Esophagus squamous epithelium (tissue), 5 donors: ENCODE results near the gene KCNMB1. TPM values are rescaled to one million over a fixed set of nuclear protein-coding genes. Genes with fewer than 3 reads are reported as not detected.

Experiments used
- DNase-seq: peaks from one replicate; lab custom pipeline; 2025; lab: John Stamatoyannopoulos, UW
- H3K27ac ChIP-seq, 4 donors: fragments of 200-600 bp; sonication (generic); one replicate each; pipeline ENCODE4 v1.5.1; 2016 to 2019; ENCODE audit warnings: mild to moderate bottlenecking in 1 of 4
- H3K27me3 ChIP-seq, 4 donors: fragments of 200-600 bp; sonication (generic); 1 replicate in 3 of 4; 2 replicates in 1 of 4; pipeline versions ENCODE4 v1.5.1 to v1.6.0; 2017 to 2021; ENCODE audit warnings: antibody characterized with exemption in 1 of 4
- H3K36me3 ChIP-seq, 3 donors: fragments of 200-600 bp; sonication (generic); one replicate each; pipeline ENCODE4 v1.5.1; 2016 to 2019
- H3K4me1 ChIP-seq, 3 donors: fragments of 200-600 bp; sonication (generic); one replicate each; pipeline ENCODE4 v1.5.1; 2017 to 2019
- H3K4me3 ChIP-seq, 4 donors: fragments of 200-600 bp; sonication (generic); 1 replicate in 3 of 4; 2 replicates in 1 of 4; pipeline ENCODE4 v1.5.1; 2016 to 2019; ENCODE audit warnings: mild to moderate bottlenecking in 2 of 4, moderate library complexity in 1 of 4
- H3K9me3 ChIP-seq, 3 donors: fragments of 200-600 bp; sonication (generic); one replicate each; pipeline ENCODE4 v1.5.1; 2016 to 2019
- CTCF ChIP-seq, 6 experiments: fragments of 450-650 bp in 4 of 6; fragments of 200-600 bp in 2 of 6; sonication (generic) in 2 of 6; IDR thresholded peaks; one replicate each; pipeline ENCODE4 v1.5.1; 2016 to 2019; ENCODE audit warnings: antibody characterized with exemption in 6 of 6, mild to moderate bottlenecking in 4 of 6, moderate library complexity in 4 of 6
- POLR2A ChIP-seq, 4 donors: fragments of 450-650 bp; IDR thresholded peaks; one replicate each; pipeline ENCODE4 v1.6.1; 2017; ENCODE audit warnings: antibody characterized with exemption in 4 of 4, mild to moderate bottlenecking in 4 of 4, moderate library complexity in 3 of 4
- WGBS, 2 donors: methylation state at CpG; one replicate each; pipeline ENCODE4 v1.1.5; 2018; 5-methylcytosine and 5-hydroxymethylcytosine counted together
- intact Hi-C: fragments of 100-400 bp; cut with DNase I; formaldehyde crosslinking; loops from one replicate; pipeline ENCODE4 v1.15.0; 2022
- total RNA-seq, 4 donors: library from RNA; depleted of rRNA; stranded (reverse); fragments of >200 nt; gene quantifications; one replicate each; pipeline ENCODE4 v1.1.0, GENCODE V29; 2016
- donor health status: DM: yes; HTN: yes; CAD: no.

Gene KCNMB1
- total RNA-seq, 4 donors from 2014 or later: 0.38 to 9.3 (median 2.4) TPM

GRCh38 chr5:170361616-170362015, 27.6 kb downstream of the KCNMB1 start:
- Histone ChIP-seq H3K27ac (peak overlapping the region in 3 of 4 donors; percentile 34 to 61 (median 59)), H3K27me3 (no peaks in the 10 kb centered on the region), H3K36me3 (no peaks in the 10 kb centered on the region), H3K4me1 (peaks cover 0 to 20% (median 0%) of the 10 kb centered on the region in 3 donors), H3K4me3 (no peak overlapping the region), H3K9me3 (no peaks in the 10 kb centered on the region)
- 72 to 80% methylated on average over 3 to 5 of the region's 5 CpGs for WGBS, 2 donors
- TF ChIP-seq CTCF (IDR thresholded peaks at IDR 0.05) (no peak), POLR2A (IDR thresholded peaks at IDR 0.05) (no peak)
- no peak for DNase-seq
- intact Hi-C loops: no loop called here

- Histone ChIP-seq H3K27me3 (peaks cover 0 to 1% (median 0%) of the 10 kb centered on the region in 4 donors), H3K36me3 (no peaks in the 10 kb centered on the region), H3K4me3 (no peak overlapping the region), H3K4me1 (peaks cover 0 to 20% (median 0%) of the 10 kb centered on the region in 3 donors), H3K9me3 (no peaks in the 10 kb centered on the region), H3K27ac (peak overlapping the region in 2 of 4 donors; percentile 46 to 59)
- WGBS, 2 donors: 61 to 77% methylated on average over 2 of the region's 5 CpGs
- no peak for DNase-seq
- TF ChIP-seq POLR2A (IDR thresholded peaks at IDR 0.05) (no peak), CTCF (IDR thresholded peaks at IDR 0.05) (no peak)
- intact Hi-C loops: no loop called here
Observed at GRCh38 chr5:170361116-170361515, 28.1 kb downstream of the KCNMB1 start.

GRCh38 chr5:170360709-170361108, 28.5 kb downstream of the KCNMB1 start:
- H3K4me3 ChIP-seq: no peak overlapping the region
- no peaks in the 10 kb centered on the region for H3K36me3 ChIP-seq
- peak overlapping the region in 2 of 4 donors; percentile 46 to 59 for H3K27ac ChIP-seq
- peaks cover 0 to 5% (median 0%) of the 10 kb centered on the region in 4 donors for H3K27me3 ChIP-seq
- TF ChIP-seq POLR2A (IDR thresholded peaks at IDR 0.05): no peak
- no peak for TF ChIP-seq CTCF (IDR thresholded peaks at IDR 0.05)
- no peaks in the 10 kb centered on the region for H3K9me3 ChIP-seq
- WGBS, 2 donors: 61 to 63% methylated on average over 7 of the region's 8 CpGs
- intact Hi-C loops: no loop called here
- H3K4me1 ChIP-seq: peaks cover 0 to 22% (median 0%) of the 10 kb centered on the region in 3 donors
- no peak for DNase-seq

- Histone ChIP-seq H3K27ac (peak overlapping the region in 2 of 4 donors; percentile 31 to 50), H3K36me3 (no peaks in the 10 kb centered on the region), H3K27me3 (peaks cover 0 to 32% (median 0%) of the 10 kb centered on the region in 4 donors), H3K4me3 (no peak overlapping the region), H3K4me1 (peaks cover 0 to 35% (median 0%) of the 10 kb centered on the region in 3 donors), H3K9me3 (no peaks in the 10 kb centered on the region)
- intact Hi-C loops: no loop called here
- TF ChIP-seq POLR2A (IDR thresholded peaks at IDR 0.05) (no peak), CTCF (IDR thresholded peaks at IDR 0.05) (no peak)
- DNase-seq: peak; percentile 22
- 64 to 79% methylated on average over 4 to 6 of the region's 8 CpGs for WGBS, 2 donors
Observed at GRCh38 chr5:170357955-170358444, 31.2 kb downstream of the KCNMB1 start.

- Histone ChIP-seq H3K27ac (no peak overlapping the region), H3K9me3 (no peaks in the 10 kb centered on the region), H3K27me3 (peaks cover 0 to 45% (median 0%) of the 10 kb centered on the region in 4 donors), H3K4me1 (peaks cover 0 to 24% (median 0%) of the 10 kb centered on the region in 3 donors), H3K36me3 (no peaks in the 10 kb centered on the region), H3K4me3 (no peak overlapping the region)
- WGBS, 2 donors: 30 to 58% methylated on average over 8 of the region's 8 CpGs
- TF ChIP-seq CTCF (IDR thresholded peaks at IDR 0.05) (no peak), POLR2A (IDR thresholded peaks at IDR 0.05) (no peak)
- DNase-seq: no peak
- intact Hi-C loops: no loop called here
Observed at GRCh38 chr5:170355601-170356098, 33.5 kb downstream of the KCNMB1 start.
